Activated naive CD4-positive, alpha-beta T cell treated with anti-CD3 and anti-CD28 coated beads, Interleukin-2, amount 10 ng/mL, durations not matched to agents 7 days and 5 days (primary cell): ENCODE results near the gene CSNK1E.

Experiments
- CTCF ChIA-PET: fragments of 350-600 bp; sonication (Branson Sonifier 250); formaldehyde crosslinking; loops from one replicate; lab custom pipeline; 2021; ENCODE audit warnings: antibody characterized with exemption; lab: Charles Lee
- DNase-seq: peaks from one replicate; pipeline ENCODE4 v3.0.0-alpha.2; 2020
- H3K27ac Mint-ChIP-seq: one replicate; pipeline ENCODE4 v1.8.0; 2021; ENCODE audit warnings: mild to moderate bottlenecking, moderate library complexity, mixed read lengths
- H3K27me3 Mint-ChIP-seq: one replicate; pipeline ENCODE4 v1.8.0; 2021; ENCODE audit warnings: mild to moderate bottlenecking, mixed read lengths
- H3K36me3 Mint-ChIP-seq: one replicate; pipeline ENCODE4 v1.8.0; 2021; ENCODE audit warnings: mixed read lengths
- H3K4me1 Mint-ChIP-seq: one replicate; pipeline ENCODE4 v1.8.0; 2021; ENCODE audit warnings: mixed read lengths
- H3K4me3 Mint-ChIP-seq: one replicate; pipeline ENCODE4 v1.8.0; 2021; ENCODE audit warnings: mild to moderate bottlenecking, moderate library complexity, mixed read lengths
- H3K9me3 Mint-ChIP-seq: one replicate; pipeline ENCODE4 v1.8.0; 2021; ENCODE audit warnings: mixed read lengths

CSNK1E gene

DNA sequence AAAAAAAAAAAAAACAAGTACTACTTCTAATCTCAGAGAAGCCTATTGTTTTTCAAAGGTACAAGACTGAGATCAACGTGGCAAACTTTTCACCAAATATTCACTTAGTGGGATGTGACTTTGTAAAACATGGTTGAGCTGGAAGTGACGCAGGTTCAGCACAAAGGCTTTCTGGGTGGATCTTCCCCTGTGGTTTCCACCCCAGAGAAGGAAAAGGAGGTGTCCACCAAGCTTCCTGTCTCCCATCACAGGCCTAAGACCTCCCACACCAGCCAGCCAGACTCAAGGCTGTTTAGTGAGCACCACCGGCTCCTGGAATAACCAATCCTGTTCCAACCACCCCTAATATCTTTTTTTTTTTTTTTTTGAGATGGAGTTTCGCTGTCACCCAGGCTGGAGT lies 50.1 kb downstream of the CSNK1E start:
- peaks cover 37% of the 10 kb centered on the region for H3K36me3 Mint-ChIP-seq
- no peaks in the 10 kb centered on the region for H3K27me3 Mint-ChIP-seq
- peak overlapping the region; percentile 78 for H3K27ac Mint-ChIP-seq
- peaks cover 66% of the 10 kb centered on the region for H3K4me1 Mint-ChIP-seq
- DNase-seq: peak; percentile 81
- peak overlapping the region; percentile 62 for H3K4me3 Mint-ChIP-seq
- H3K9me3 Mint-ChIP-seq: no peaks in the 10 kb centered on the region
- CTCF ChIA-PET: interaction anchor here (0.5 to 1.2 kb wide), 2 partner anchors 215 to 246 kb away, joined by 3 to 4 read pairs; no protein-coding TSS in a partner anchor

DNA sequence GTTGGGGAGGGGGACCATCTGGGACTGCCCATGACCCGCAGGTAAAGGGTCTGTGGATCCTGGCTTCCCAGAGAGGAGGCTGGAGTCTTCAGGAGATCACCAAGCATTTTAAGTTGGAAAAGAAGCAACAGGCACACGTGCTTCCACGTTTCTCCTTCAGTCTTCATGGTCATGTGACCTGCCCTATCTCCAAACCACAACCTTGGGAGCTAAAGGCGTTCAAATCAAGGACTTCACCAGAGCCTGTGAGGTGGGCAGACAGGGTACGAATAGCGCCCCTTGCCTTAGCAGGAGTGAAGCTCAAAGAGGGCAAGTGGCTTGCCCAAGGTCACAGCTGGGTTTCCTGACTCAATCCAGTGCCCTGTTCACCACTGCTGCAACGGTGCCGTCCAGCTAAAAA lies 51.1 kb downstream of the CSNK1E start:
- Mint-ChIP-seq H3K4me3 (peak overlapping the region; percentile 23), H3K27ac (peak overlapping the region; percentile 78), H3K36me3 (peaks cover 34% of the 10 kb centered on the region), H3K27me3 (no peaks in the 10 kb centered on the region), H3K4me1 (peaks cover 56% of the 10 kb centered on the region), H3K9me3 (no peaks in the 10 kb centered on the region)
- no peak for DNase-seq
- CTCF ChIA-PET: interaction anchor here (1.2 to 1.4 kb wide), 2 partner anchors 11 to 214 kb away, joined by 3 read pairs; no protein-coding TSS in a partner anchor

DNA sequence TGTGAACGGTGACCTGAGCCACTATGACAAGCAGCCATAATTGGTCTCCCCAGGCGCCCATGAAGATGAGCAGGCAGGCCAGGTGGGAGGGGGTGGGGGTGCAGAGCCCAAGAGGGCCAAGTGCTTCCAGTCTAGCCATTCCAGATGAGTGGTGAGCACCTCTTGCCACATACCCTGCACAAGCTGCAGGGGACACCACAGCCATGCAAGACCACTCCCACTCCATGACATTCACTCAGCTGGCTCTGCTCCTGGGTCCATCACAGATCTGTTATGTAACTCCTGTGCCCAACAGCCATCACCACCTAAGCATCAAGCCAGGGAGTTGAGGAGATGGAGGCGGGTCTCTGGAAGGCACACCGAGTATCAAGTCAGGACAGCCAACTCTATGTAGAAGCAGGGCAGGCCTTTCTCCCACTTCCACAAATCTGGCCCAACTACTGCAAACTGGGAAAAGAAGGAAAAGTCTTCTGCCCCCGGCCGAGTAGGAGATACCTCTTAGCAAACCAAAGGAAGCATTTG lies 52.9 kb downstream of the CSNK1E start:
- CTCF ChIA-PET: no interaction called here
- no peaks in the 10 kb centered on the region for H3K9me3 Mint-ChIP-seq
- H3K4me1 Mint-ChIP-seq: peaks cover 41% of the 10 kb centered on the region
- H3K27me3 Mint-ChIP-seq: no peaks in the 10 kb centered on the region
- H3K27ac Mint-ChIP-seq: no peak overlapping the region
- H3K4me3 Mint-ChIP-seq: no peak overlapping the region
- H3K36me3 Mint-ChIP-seq: peaks cover 23% of the 10 kb centered on the region
- DNase-seq: no peak

DNA sequence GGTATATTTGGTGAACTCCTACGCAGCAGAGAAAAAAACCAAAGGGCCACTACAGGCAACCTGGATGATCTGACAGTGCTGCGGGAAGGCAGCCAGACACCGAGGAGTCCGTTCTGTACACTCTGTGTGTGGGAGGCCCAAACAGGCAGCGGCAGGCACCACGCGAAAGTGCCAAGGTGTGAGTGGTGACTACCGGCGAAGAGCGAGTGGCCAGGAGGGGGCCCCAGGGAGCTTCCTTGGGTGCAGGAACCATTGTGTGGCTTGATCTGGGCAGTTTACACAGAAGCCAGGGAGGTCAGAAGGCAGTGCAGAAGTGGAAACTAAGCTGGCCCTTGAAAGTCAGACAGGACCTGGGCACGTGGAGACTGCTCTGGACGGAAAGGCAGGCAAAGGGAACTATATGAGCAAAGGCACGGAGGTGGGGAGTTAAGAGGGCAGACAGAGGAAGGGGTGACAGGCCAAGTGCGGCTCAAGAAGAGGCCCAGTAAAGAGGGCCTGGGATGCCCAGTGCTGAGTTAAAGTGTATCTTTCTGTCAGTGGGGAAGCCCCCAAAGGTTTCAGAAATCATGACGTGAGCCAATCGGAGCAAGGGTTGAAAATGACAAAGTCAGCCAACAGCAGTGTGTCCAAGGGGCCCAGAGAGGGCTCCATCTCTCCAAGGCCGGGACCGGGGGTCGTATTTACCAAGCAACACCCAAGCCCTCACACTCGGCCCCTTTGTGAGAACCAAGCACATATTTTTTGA lies 55.0 kb downstream of the CSNK1E start:
- H3K36me3 Mint-ChIP-seq: peaks cover 18% of the 10 kb centered on the region
- peak; percentile 64 for DNase-seq
- no peak overlapping the region for H3K4me3 Mint-ChIP-seq
- H3K4me1 Mint-ChIP-seq: peaks cover 23% of the 10 kb centered on the region
- H3K9me3 Mint-ChIP-seq: no peaks in the 10 kb centered on the region
- no peak overlapping the region for H3K27ac Mint-ChIP-seq
- no peaks in the 10 kb centered on the region for H3K27me3 Mint-ChIP-seq
- CTCF ChIA-PET: interaction anchor here (1.0 to 2.4 kb wide), 4 partner anchors 9 to 210 kb away, joined by 3 to 8 read pairs (median 4); no protein-coding TSS in a partner anchor

DNA sequence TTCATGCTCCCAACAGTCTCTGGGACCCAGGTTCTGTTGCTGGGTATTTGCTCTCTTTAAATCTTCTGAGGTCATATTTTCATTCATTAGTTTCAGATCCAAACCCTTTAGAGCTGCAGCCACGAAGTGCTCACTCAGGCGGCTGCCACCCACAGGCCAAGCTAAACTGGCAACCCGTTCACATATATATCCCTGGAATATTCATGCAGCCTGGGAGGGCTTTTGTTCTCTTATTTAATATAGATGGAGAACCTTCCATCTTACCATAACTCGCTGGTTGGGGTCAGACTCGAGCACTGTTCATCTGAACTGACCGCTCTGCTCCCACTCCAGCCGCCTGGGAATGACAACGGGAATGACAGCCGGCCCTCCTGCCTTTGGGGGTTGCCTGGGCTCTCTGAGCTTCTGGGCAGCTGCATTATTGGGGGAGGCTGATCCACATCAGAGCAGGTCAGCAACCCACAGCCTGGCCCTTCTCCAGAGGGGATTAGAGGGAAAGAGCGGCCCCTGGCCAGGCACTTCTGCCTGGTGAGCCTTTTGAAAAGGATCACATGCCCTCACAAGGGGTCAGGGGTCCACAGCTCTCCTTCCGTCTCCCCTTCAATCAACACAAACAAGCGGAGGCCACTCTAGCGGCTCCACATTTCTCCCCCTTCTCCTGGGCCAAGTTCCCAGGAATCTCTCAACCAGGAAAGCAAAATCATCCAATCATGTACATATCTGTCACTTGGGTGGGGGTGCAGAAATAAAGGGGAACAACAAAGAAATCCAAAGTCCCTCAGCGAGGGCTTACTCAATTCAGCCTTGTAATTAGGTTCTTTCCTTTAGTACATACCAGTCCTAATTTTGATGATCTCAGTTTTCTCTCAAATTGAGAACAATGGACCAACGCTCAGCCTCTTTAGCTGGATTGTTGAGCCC lies 56.2 kb downstream of the CSNK1E start:
- no peaks in the 10 kb centered on the region for H3K27me3 Mint-ChIP-seq
- DNase-seq: no peak
- H3K36me3 Mint-ChIP-seq: peaks cover 17% of the 10 kb centered on the region
- CTCF ChIA-PET: interaction anchor here (1.2 to 2.4 kb wide), 2 partner anchors 11 to 312 kb away, joined by 4 to 8 read pairs; no protein-coding TSS in a partner anchor
- H3K27ac Mint-ChIP-seq: no peak overlapping the region
- peaks cover 12% of the 10 kb centered on the region for H3K4me1 Mint-ChIP-seq
- no peaks in the 10 kb centered on the region for H3K9me3 Mint-ChIP-seq
- no peak overlapping the region for H3K4me3 Mint-ChIP-seq

DNA sequence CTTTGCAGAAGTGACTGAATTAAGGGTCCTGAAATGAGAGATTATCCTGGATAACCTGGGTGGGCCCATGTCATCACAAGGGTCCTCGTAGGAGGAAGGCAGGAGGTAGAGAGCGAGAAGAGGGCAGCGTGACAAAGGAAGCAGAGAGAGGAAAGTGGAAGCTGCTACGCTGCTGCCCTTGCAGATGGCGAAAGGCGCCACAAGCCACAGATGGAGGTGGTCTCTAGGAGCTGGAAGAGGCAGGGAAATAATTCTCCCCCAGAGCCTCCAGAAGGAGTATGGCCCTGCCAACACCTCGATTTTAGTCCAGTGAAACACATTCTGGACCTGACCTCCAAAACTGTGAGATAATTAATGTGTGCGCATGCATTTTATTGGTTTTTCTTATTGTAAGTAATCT lies 57.9 kb downstream of the CSNK1E start:
- no peak for DNase-seq
- peaks cover 11% of the 10 kb centered on the region for H3K36me3 Mint-ChIP-seq
- no peak overlapping the region for H3K27ac Mint-ChIP-seq
- H3K9me3 Mint-ChIP-seq: no peaks in the 10 kb centered on the region
- CTCF ChIA-PET: no interaction called here
- peaks cover 2% of the 10 kb centered on the region for H3K4me1 Mint-ChIP-seq
- no peak overlapping the region for H3K4me3 Mint-ChIP-seq
- no peaks in the 10 kb centered on the region for H3K27me3 Mint-ChIP-seq

DNA sequence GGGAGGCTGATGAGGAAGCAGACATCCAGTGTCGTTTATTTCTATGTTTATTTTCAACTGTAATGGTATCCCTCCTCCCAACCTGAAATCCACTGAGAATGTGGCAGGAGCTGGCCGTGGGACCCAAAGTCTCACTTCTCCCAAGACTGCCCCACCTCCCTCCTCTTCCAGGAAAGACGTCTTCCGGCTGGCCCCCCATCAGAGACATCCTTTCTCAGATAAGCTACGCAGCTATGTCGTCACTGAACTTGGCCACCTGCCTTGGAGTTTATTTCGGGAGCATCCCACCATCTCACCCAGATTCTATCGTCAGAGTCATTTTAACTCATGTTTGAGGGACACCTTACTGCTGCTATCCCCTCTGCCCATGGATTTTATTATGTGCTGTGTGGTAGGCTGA lies 58.3 kb downstream of the CSNK1E start:
- Mint-ChIP-seq H3K27ac (no peak overlapping the region), H3K4me3 (no peak overlapping the region)

DNA sequence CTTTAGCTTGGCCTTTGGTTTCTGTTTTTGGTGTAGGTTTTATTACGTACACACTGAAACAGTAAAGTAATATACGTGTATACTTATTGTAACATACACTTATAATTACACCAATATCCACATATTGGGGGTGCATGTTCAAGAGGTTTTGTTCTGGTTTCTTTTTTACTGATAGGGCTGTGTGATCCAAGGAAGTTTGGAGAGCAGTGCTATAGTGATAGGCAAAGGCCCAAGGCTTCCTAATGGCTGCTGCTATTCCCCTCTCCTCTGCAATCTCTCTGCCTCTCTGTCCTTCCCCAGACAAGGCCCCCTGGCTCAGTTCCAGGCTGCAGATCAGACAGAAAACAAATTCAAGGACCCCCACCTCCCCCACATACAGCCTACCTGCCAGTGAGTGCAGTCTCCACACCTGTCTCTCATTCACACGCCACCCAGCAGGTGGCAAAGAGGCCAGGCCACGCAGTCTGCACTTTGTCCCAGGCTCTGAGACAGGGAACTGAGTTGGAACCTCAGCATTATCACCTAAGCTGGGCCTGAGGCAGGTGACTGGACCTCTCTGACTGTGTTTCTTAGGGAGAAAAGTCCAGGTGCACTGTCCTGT lies 59.5 kb downstream of the CSNK1E start:
- Mint-ChIP-seq H3K27me3 (no peaks in the 10 kb centered on the region), H3K4me3 (no peak overlapping the region), H3K36me3 (peaks cover 3% of the 10 kb centered on the region), H3K9me3 (no peaks in the 10 kb centered on the region), H3K27ac (no peak overlapping the region), H3K4me1 (peaks cover 2% of the 10 kb centered on the region)
- CTCF ChIA-PET: no interaction called here
- DNase-seq: no peak

More for the DNA sequence above, 58.3 kb downstream of the CSNK1E start:
- Mint-ChIP-seq H3K27me3 (no peaks in the 10 kb centered on the region), H3K4me1 (peaks cover 2% of the 10 kb centered on the region), H3K36me3 (peaks cover 9% of the 10 kb centered on the region), H3K9me3 (no peaks in the 10 kb centered on the region)
- CTCF ChIA-PET: no interaction called here
- no peak for DNase-seq

DNA sequence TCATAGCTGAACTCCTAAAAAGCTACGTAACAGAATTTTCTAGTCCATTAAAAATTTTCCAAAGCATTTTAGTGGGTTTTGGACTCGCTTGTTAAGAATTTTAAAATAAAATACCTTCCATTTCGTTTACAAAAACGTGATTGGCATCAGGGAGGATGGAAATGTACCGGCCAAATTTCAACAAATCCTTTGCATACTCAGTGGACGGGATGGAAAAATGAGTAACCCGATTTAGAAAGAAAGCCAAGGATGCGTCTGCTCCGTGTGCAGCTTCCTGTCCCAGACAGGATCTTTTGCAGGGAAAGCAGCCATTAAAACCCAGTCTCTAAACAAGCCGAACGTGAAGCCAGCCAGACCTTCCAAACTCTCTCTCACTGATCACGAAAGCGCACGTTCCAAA lies 60.1 kb downstream of the CSNK1E start:
- no peaks in the 10 kb centered on the region for H3K9me3 Mint-ChIP-seq
- no peaks in the 10 kb centered on the region for H3K27me3 Mint-ChIP-seq
- DNase-seq: no peak
- CTCF ChIA-PET: interaction anchor here (1.7 kb wide), 1 partner anchor 205 kb away, joined by 3 read pairs; no protein-coding TSS in a partner anchor
- H3K27ac Mint-ChIP-seq: no peak overlapping the region
- H3K4me3 Mint-ChIP-seq: no peak overlapping the region
- H3K4me1 Mint-ChIP-seq: peaks cover 2% of the 10 kb centered on the region
- H3K36me3 Mint-ChIP-seq: peaks cover under 1% of the 10 kb centered on the region

DNA sequence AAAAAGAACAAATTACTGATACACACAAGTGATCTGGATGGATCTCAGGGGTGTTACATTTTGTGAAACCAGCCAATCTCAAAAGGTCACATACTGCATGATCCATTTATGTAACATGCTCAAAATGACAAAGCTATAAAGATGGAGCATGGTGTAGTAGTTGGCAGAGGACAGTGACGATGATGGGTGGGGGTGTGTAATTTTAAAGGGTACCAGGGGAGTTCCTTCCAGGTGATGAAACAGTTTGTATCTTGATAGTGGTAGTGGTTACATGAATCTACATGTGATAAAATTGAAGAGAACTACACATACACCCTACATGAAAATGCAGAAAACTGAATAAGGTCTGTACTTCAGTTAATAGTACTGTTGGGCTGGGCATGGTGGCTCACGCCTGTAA lies 61.5 kb downstream of the CSNK1E start:
- H3K9me3 Mint-ChIP-seq: no peaks in the 10 kb centered on the region
- peaks cover 2% of the 10 kb centered on the region for H3K4me1 Mint-ChIP-seq
- H3K27ac Mint-ChIP-seq: no peak overlapping the region
- H3K27me3 Mint-ChIP-seq: no peaks in the 10 kb centered on the region
- CTCF ChIA-PET: interaction anchor here (1.7 kb wide), 1 partner anchor 203 kb away, joined by 3 read pairs; no protein-coding TSS in a partner anchor
- no peaks in the 10 kb centered on the region for H3K36me3 Mint-ChIP-seq
- no peak for DNase-seq
- no peak overlapping the region for H3K4me3 Mint-ChIP-seq

DNA sequence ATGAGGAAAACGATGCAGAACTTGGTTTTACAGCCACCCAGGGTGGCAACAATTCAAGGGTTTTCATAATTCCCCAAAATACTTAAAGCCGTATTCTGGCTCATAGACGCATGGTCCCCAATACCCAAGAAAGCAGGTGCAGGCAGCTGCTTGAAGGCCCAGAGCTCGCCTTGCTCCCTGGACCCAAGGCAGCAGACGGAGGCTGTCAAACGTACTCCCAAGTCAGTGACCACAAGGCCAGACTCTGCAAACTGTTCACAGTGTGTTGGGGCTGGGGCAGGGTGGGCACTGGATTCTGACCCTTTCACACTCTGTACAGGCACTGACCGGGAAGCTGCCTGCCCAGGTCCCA lies 65.9 kb downstream of the CSNK1E start:
- H3K4me3 Mint-ChIP-seq: no peak overlapping the region
- H3K4me1 Mint-ChIP-seq: no peaks in the 10 kb centered on the region
- CTCF ChIA-PET: no interaction called here
- H3K36me3 Mint-ChIP-seq: peaks cover 12% of the 10 kb centered on the region
- H3K9me3 Mint-ChIP-seq: no peaks in the 10 kb centered on the region
- DNase-seq: no peak
- no peak overlapping the region for H3K27ac Mint-ChIP-seq
- no peaks in the 10 kb centered on the region for H3K27me3 Mint-ChIP-seq

DNA sequence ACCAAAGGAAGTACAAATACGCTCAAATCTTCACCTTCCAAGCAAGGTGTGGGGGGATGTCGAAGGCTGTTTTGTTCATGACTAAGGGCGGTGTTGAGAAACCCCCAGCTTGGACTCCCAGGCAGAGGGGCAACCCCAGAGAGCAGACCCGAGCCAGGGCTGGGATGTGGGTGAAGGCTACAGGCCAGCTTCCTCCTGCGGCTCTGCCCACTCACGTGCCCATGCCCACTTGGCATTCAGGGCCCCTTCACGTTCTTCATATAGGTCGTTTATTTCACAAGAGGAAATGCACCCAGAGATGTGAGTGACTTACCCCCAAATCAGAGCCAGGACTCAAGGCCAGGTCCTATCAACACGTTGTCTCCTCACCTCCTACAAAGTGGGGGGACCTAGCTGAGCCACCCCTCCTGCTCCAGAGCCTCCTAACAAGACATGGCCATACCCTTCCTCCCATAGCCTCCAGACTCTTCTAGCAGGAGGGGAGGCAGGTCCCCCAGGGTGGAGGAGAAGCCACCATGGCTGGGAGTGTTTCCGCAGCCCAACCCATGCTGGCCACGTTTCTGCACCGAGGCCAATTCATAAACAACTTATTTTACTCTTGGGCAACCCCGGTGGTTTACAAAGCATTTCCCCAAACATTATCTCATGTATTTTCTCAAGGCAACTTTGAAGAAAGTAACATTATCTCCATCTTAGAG lies 66.4 kb downstream of the CSNK1E start:
- Mint-ChIP-seq H3K4me3 (no peak overlapping the region), H3K36me3 (peaks cover 12% of the 10 kb centered on the region), H3K27ac (no peak overlapping the region), H3K9me3 (no peaks in the 10 kb centered on the region), H3K27me3 (no peaks in the 10 kb centered on the region), H3K4me1 (no peaks in the 10 kb centered on the region)
- CTCF ChIA-PET: no interaction called here
- DNase-seq: no peak

DNA sequence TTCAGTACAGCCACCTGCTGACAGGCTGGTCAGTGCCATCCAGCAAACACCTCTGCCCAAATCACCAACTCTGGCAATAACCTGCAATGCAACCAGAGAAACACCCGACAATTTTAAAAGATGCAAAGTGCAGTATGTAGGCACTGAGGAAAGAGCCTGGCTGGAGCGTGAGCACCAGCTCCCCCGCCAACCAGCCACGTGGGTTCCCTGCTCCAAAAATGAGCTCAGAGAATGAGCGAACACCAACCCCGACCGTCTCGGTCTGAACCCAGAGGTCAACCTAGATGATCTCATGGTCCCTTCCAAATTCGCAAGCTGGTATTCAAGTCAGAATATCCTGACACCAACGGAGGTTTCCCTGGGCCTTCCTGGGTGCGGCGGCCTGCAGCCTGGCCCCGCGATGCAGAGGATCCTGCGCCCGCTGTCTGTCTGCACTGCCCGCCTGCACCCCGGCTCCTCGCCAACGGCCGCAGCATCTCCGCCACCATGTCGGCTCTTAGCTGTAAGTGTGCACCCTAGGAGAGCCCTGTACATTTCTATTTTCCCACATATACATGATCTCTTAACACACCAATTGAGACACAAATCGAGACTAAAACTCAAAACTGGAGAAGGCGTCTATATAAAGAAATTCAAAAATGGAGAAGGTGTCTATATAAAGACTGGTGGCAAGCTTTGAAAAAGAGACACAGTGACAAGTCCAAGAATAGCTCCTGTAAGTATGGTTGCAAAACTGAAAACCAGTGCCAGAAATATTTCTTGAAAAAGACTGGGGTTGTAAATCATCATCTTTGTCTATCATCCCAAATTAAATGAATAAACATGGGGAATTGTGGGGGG lies 67.2 kb downstream of the CSNK1E start:
- no peak overlapping the region for H3K27ac Mint-ChIP-seq
- H3K9me3 Mint-ChIP-seq: no peaks in the 10 kb centered on the region
- H3K27me3 Mint-ChIP-seq: no peaks in the 10 kb centered on the region
- peaks cover 12% of the 10 kb centered on the region for H3K36me3 Mint-ChIP-seq
- no peaks in the 10 kb centered on the region for H3K4me1 Mint-ChIP-seq
- H3K4me3 Mint-ChIP-seq: no peak overlapping the region
- CTCF ChIA-PET: no interaction called here
- no peak for DNase-seq
